Endodermal cell (in vitro differentiated cells): Measurements from ENCODE around the gene UNG. TPM values are rescaled to one million over a fixed set of nuclear protein-coding genes. Genes with fewer than 3 reads are reported as not detected.

ENCODE experiments used
- DNase-seq: peaks from one replicate; pipeline ENCODE4 v3.0.0-alpha.2; 2017
- H3K27ac ChIP-seq: 2 replicates; pipeline ENCODE4 v1.5.1; 2013; ENCODE audit warnings: mild to moderate bottlenecking, low read depth, low read length, moderate library complexity
- H3K27me3 ChIP-seq: 2 replicates; pipeline ENCODE4 v1.6.1; 2013; ENCODE audit warnings: mild to moderate bottlenecking, low read length, moderate library complexity; ENCODE audit not compliant: insufficient read depth, control insufficient read depth, poor library complexity, severe bottlenecking
- H3K36me3 ChIP-seq: 2 replicates; pipeline ENCODE4 v1.7.0; 2013; ENCODE audit warnings: mild to moderate bottlenecking, low read length, moderate library complexity; ENCODE audit not compliant: control insufficient read depth, insufficient read depth
- H3K4me1 ChIP-seq: one replicate; pipeline ENCODE4 v1.7.0; 2013; ENCODE audit warnings: low read length; ENCODE audit not compliant: control insufficient read depth, insufficient read depth
- H3K4me3 ChIP-seq: 2 replicates; pipeline ENCODE4 v1.5.1; 2013; ENCODE audit warnings: mild to moderate bottlenecking, low read length, moderate library complexity
- H3K9ac ChIP-seq: 2 replicates; pipeline ENCODE4 v1.6.1; 2013; ENCODE audit warnings: mild to moderate bottlenecking, low read length, moderate library complexity; ENCODE audit not compliant: poor library complexity, severe bottlenecking; ENCODE audit errors: extremely low read depth
- H3K9me3 ChIP-seq: 2 replicates; pipeline ENCODE4 v1.6.1; 2013; ENCODE audit warnings: mild to moderate bottlenecking, low read length, moderate library complexity; ENCODE audit not compliant: control insufficient read depth
- H3K27ac Mint-ChIP-seq: 2 replicates; pipeline ENCODE4 v1.8.0; 2020; ENCODE audit warnings: mixed read lengths
- H3K27me3 Mint-ChIP-seq: 2 replicates; pipeline ENCODE4 v1.8.0; 2021; ENCODE audit warnings: mild to moderate bottlenecking, mixed read lengths; ENCODE audit not compliant: insufficient read depth
- H3K36me3 Mint-ChIP-seq: 2 replicates; pipeline ENCODE4 v1.8.0; 2020; ENCODE audit warnings: low read depth, mixed read lengths
- H3K4me1 Mint-ChIP-seq: 2 replicates; pipeline ENCODE4 v1.8.0; 2020; ENCODE audit warnings: mixed read lengths
- H3K4me3 Mint-ChIP-seq: 2 replicates; pipeline ENCODE4 v1.8.0; 2020; ENCODE audit warnings: mild to moderate bottlenecking, moderate library complexity, mixed read lengths
- H3K9me3 Mint-ChIP-seq: 2 replicates; pipeline ENCODE4 v1.8.0; 2020; ENCODE audit warnings: mild to moderate bottlenecking, mixed read lengths
- WGBS, 2 experiments: methylation state at CpG; one replicate each; pipeline versions ENCODE4 v1.1.5 to v1.1.7; 2013; ENCODE audit warnings: missing lambda C conversion rate in 2 of 2, mixed read lengths in 1 of 2; ENCODE audit not compliant: insufficient coverage in 1 of 2, insufficient read length in 1 of 2; 5-methylcytosine and 5-hydroxymethylcytosine counted together
- total RNA-seq, 2 donors: library from RNA; stranded (reverse); fragmentation: NEBNext Ultra II Directional in 1 of 2; extraction: Animal tissue kit (Norgen Biotek cat#: 25700) in 1 of 2; gene quantifications; 2 replicates in 1 of 2; 3 replicates in 1 of 2; pipeline ENCODE4 v1.2.1, GENCODE V29; 2021
- TF ChIP-seq, protein P1 (sequence below): fragments of 200-600 bp; sonication (generic); conservative IDR thresholded peaks from 2 replicates; pipeline ENCODE4 v1.5.0; 2021; ENCODE audit warnings: antibody characterized with exemption, mild to moderate bottlenecking

The UNG gene
- total RNA-seq, 2 donors from 2014 or later, result 104 to 114 TPM

DNA sequence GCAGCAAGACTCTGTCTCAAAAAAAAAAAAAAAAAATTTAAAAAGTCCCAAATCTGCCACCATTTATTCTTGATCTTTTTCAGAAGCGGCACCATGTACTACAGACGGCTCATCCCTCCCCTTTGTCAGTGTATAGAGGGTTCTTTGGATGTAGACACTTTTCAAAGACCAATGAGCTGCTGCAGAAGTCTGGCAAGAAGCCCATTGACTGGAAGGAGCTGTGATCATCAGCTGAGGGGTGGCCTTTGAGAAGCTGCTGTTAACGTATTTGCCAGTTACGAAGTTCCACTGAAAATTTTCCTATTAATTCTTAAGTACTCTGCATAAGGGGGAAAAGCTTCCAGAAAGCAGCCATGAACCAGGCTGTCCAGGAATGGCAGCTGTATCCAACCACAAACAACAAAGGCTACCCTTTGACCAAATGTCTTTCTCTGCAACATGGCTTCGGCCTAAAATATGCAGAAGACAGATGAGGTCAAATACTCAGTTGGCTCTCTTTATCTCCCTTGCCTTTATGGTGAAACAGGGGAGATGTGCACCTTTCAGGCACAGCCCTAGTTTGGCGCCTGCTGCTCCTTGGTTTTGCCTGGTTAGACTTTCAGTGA is 12.5 kb downstream of the UNG start:
- peak overlapping the region; percentile 8 for H3K27ac ChIP-seq
- Mint-ChIP-seq H3K27ac (peak overlapping the region; percentile 46), H3K4me1 (peaks cover 6% of the 10 kb centered on the region), H3K27me3 (no peaks in the 10 kb centered on the region), H3K9me3 (no peaks in the 10 kb centered on the region), H3K36me3 (peaks cover 44% of the 10 kb centered on the region), H3K4me3 (no peak overlapping the region)
- H3K27me3 ChIP-seq, result no peaks in the 10 kb centered on the region
- no peaks in the 10 kb centered on the region for H3K4me1 ChIP-seq
- H3K4me3 ChIP-seq, result no peak overlapping the region
- 95 to 100% methylated on average over 5 to 6 of the region's 6 CpGs for WGBS, 2 experiments
- H3K9me3 ChIP-seq, result no peaks in the 10 kb centered on the region
- DNase-seq, result no peak
- H3K9ac ChIP-seq, result no peak overlapping the region
- TF ChIP-seq, protein P1, sequence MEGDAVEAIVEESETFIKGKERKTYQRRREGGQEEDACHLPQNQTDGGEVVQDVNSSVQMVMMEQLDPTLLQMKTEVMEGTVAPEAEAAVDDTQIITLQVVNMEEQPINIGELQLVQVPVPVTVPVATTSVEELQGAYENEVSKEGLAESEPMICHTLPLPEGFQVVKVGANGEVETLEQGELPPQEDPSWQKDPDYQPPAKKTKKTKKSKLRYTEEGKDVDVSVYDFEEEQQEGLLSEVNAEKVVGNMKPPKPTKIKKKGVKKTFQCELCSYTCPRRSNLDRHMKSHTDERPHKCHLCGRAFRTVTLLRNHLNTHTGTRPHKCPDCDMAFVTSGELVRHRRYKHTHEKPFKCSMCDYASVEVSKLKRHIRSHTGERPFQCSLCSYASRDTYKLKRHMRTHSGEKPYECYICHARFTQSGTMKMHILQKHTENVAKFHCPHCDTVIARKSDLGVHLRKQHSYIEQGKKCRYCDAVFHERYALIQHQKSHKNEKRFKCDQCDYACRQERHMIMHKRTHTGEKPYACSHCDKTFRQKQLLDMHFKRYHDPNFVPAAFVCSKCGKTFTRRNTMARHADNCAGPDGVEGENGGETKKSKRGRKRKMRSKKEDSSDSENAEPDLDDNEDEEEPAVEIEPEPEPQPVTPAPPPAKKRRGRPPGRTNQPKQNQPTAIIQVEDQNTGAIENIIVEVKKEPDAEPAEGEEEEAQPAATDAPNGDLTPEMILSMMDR, result no peak
- peaks cover 43% of the 10 kb centered on the region for H3K36me3 ChIP-seq

DNA sequence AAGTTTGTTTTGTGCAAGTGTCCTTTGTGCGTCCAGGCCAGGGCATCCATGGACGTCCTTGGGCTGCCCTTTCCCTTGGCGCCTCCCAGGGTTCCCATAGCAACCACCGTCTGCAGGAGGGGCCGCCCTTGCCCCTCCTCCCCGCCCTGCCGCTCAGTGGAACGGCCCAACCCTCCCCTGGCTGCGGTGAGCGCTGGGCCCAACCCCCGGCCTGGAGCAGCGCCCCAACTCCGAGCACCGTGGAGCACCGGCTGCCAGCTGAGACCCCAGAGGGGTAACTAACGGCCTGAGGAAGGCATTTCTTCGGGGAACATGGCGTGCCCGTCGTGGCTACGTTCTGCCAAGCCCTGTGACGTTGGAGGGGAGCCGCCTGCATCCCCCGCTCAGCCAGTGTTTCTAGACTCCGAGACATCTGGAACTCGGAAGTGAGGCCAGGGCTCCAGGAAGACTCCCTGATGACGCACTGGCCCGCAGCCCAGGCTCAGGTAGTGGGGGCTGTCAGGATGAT is 13.6 kb downstream of the UNG start:
- Mint-ChIP-seq H3K27ac (peak overlapping the region; percentile 46), H3K27me3 (no peaks in the 10 kb centered on the region), H3K4me1 (peaks cover 13% of the 10 kb centered on the region), H3K9me3 (no peaks in the 10 kb centered on the region), H3K36me3 (peaks cover 35% of the 10 kb centered on the region), H3K4me3 (peak overlapping the region; percentile 38)
- Histone ChIP-seq H3K27me3 (no peaks in the 10 kb centered on the region), H3K9ac (no peak overlapping the region), H3K27ac (peak overlapping the region; percentile 88), H3K4me3 (no peak overlapping the region), H3K9me3 (no peaks in the 10 kb centered on the region), H3K36me3 (peaks cover 32% of the 10 kb centered on the region), H3K4me1 (peaks cover 6% of the 10 kb centered on the region)
- 41 to 43% methylated on average over 16 to 28 of the region's 28 CpGs for WGBS, 2 experiments
- peak; percentile 94 for DNase-seq
- TF ChIP-seq, protein P1, result no peak

DNA sequence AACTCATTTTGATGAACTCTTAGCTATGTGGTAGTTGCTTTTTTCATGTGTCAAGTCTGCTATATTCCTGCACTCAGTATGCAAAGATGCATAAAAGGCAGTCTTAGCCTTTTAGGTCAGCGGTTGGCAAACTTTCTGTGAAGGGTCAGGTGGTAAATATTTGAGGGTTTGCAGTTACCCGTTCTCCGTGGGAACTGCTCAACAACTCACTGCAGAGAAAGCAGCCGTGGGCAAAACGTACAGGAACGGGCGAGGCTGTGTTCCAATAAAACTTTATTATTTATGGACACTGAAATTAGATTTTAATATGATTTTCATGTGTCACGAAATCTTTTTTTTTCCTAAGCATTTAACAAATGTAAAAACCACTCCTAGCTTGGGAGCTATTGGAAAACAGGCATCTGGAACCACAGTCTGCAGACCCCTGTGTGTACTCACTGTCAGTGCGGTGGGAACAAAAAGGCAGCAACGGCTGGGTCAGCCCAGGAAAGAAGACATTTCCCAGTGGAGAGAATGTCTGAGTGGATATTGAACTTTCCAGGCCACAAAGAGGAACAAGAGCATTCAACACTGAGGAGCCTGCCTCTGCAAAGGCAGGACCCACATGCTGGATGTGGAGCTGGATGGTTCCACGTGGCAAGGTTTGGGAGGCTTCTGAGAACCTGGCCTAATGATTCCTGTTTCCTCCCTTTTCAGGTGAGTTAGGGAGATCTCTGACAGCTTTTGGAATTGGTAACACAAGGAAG is 15.5 kb downstream of the UNG start:
- Mint-ChIP-seq H3K4me1 (peaks cover 18% of the 10 kb centered on the region), H3K27ac (no peak overlapping the region), H3K9me3 (no peaks in the 10 kb centered on the region), H3K27me3 (no peaks in the 10 kb centered on the region), H3K36me3 (peaks cover 22% of the 10 kb centered on the region), H3K4me3 (no peak overlapping the region)
- no peaks in the 10 kb centered on the region for H3K9me3 ChIP-seq
- no peaks in the 10 kb centered on the region for H3K27me3 ChIP-seq
- peak; percentile 24 for DNase-seq
- H3K36me3 ChIP-seq, result peaks cover 16% of the 10 kb centered on the region
- H3K27ac ChIP-seq, result no peak overlapping the region
- H3K4me1 ChIP-seq, result peaks cover 9% of the 10 kb centered on the region
- 89 to 93% methylated on average over 5 to 9 of the region's 11 CpGs for WGBS, 2 experiments
- H3K4me3 ChIP-seq, result no peak overlapping the region
- TF ChIP-seq, protein P1, result no peak
- no peak overlapping the region for H3K9ac ChIP-seq
